ENCODE data around the gene RAB6B.

Gene RAB6B

GRCh38 chr3:133901847-133902246, 6.2 kb upstream of the RAB6B start:
- Histone ChIP-seq H3K27ac (ENCODE audit: insufficient read depth in 1 of 2, low read depth in 1 of 2, low read length in 2 of 2, poor library complexity in 1 of 2, severe bottlenecking in 2 of 2) (no peak overlapping the region), H3K9me3 (ENCODE audit: control extremely low read depth in 1 of 5, control insufficient read depth in 4 of 5, insufficient read depth in 2 of 5, low read depth in 1 of 5, low read length in 4 of 5) (no peaks in the 10 kb centered on the region), H3K36me3 (ENCODE audit: control insufficient read depth in 4 of 4, insufficient read depth in 4 of 4, low read length in 3 of 4) (no peaks in the 10 kb centered on the region), H3K27me3 (replicated peaks in 2 of 5; ENCODE audit: control insufficient read depth in 4 of 5, insufficient read depth in 5 of 5, low read length in 4 of 5) (peaks cover 0 to 10% (median 4%) of the 10 kb centered on the region in 5 experiments), H3K4me1 (ENCODE audit: control extremely low read depth in 1 of 4, control insufficient read depth in 4 of 4, insufficient read depth in 4 of 4, low read length in 3 of 4) (no peaks in the 10 kb centered on the region), H3K4me3 (ENCODE audit: control insufficient read depth in 1 of 7, extremely low read depth in 1 of 7, insufficient read depth in 4 of 7, low read depth in 2 of 7, low read length in 6 of 7) (no peak overlapping the region)
- ChIA-PET CTCF (no interaction called here), POLR2A (no interaction called here)
- WGBS (ENCODE audit: insufficient coverage): 89% methylated on average over 3 of the region's 5 CpGs
- DNase-seq: no peak

DNA sequence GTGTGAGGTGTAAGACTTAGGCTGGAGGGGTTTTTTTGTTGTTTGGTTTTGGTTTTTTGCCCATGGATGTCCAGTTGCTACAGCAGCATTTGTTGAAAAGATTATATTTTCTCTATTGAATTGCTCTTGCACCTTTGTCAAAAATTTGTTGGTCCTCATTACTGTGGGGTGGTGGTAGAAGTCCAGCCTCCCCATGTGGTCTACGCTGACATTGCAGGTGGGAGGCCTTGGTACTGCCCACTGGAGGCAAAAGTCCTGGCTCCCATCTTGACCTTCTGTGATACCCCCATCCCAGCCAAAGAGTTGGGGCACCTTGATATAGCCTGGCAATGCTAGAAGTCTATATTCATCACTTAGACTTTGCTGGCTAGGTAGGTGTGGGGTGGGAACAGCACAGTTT, 5.4 kb upstream of the RAB6B start:
- no peak for DNase-seq
- Histone ChIP-seq H3K27ac (ENCODE audit: insufficient read depth in 1 of 2, low read depth in 1 of 2, low read length in 2 of 2, poor library complexity in 1 of 2, severe bottlenecking in 2 of 2) (no peak overlapping the region), H3K9me3 (ENCODE audit: control extremely low read depth in 1 of 5, control insufficient read depth in 4 of 5, insufficient read depth in 2 of 5, low read depth in 1 of 5, low read length in 4 of 5) (no peaks in the 10 kb centered on the region), H3K4me3 (ENCODE audit: control insufficient read depth in 1 of 7, extremely low read depth in 1 of 7, insufficient read depth in 4 of 7, low read depth in 2 of 7, low read length in 6 of 7) (no peak overlapping the region), H3K36me3 (ENCODE audit: control insufficient read depth in 4 of 4, insufficient read depth in 4 of 4, low read length in 3 of 4) (no peaks in the 10 kb centered on the region), H3K27me3 (replicated peaks in 2 of 5; ENCODE audit: control insufficient read depth in 4 of 5, insufficient read depth in 5 of 5, low read length in 4 of 5) (peaks cover 0 to 18% (median 5%) of the 10 kb centered on the region in 5 experiments), H3K4me1 (ENCODE audit: control extremely low read depth in 1 of 4, control insufficient read depth in 4 of 4, insufficient read depth in 4 of 4, low read length in 3 of 4) (peaks cover 0 to 5% (median 2%) of the 10 kb centered on the region in 4 experiments)
- ChIA-PET CTCF (no interaction called here), POLR2A (no interaction called here)
- WGBS (ENCODE audit: insufficient coverage): 100% methylated on average over 1 of the region's 1 CpG

GRCh38 chr3:133899311-133899710, 3.6 kb upstream of the RAB6B start:
- Histone ChIP-seq H3K4me1 (ENCODE audit: control extremely low read depth in 1 of 4, control insufficient read depth in 4 of 4, insufficient read depth in 4 of 4, low read length in 3 of 4) (peaks cover 0 to 18% (median 17%) of the 10 kb centered on the region in 4 experiments), H3K27me3 (replicated peaks in 2 of 5; ENCODE audit: control insufficient read depth in 4 of 5, insufficient read depth in 5 of 5, low read length in 4 of 5) (peaks cover 0 to 34% (median 8%) of the 10 kb centered on the region in 5 experiments), H3K36me3 (ENCODE audit: control insufficient read depth in 4 of 4, insufficient read depth in 4 of 4, low read length in 3 of 4) (no peaks in the 10 kb centered on the region), H3K27ac (ENCODE audit: insufficient read depth in 1 of 2, low read depth in 1 of 2, low read length in 2 of 2, poor library complexity in 1 of 2, severe bottlenecking in 2 of 2) (no peak overlapping the region), H3K9me3 (ENCODE audit: control extremely low read depth in 1 of 5, control insufficient read depth in 4 of 5, insufficient read depth in 2 of 5, low read depth in 1 of 5, low read length in 4 of 5) (no peaks in the 10 kb centered on the region), H3K4me3 (ENCODE audit: control insufficient read depth in 1 of 7, extremely low read depth in 1 of 7, insufficient read depth in 4 of 7, low read depth in 2 of 7, low read length in 6 of 7) (no peak overlapping the region)
- DNase-seq: peak in 2 of 3 donors; percentile 65 to 71
- ChIA-PET POLR2A (no interaction called here), CTCF (no interaction called here)

GRCh38 chr3:133897547-133897946, 1.9 kb upstream of the RAB6B start:
- H3K9me3 ChIP-seq (ENCODE audit: control extremely low read depth in 1 of 5, control insufficient read depth in 4 of 5, insufficient read depth in 2 of 5, low read depth in 1 of 5, low read length in 4 of 5): no peaks in the 10 kb centered on the region
- DNase-seq: no peak
- H3K27me3 ChIP-seq (replicated peaks in 2 of 5; ENCODE audit: control insufficient read depth in 4 of 5, insufficient read depth in 5 of 5, low read length in 4 of 5): peaks cover 0 to 45% (median 11%) of the 10 kb centered on the region in 5 experiments
- 83% methylated on average over 7 of the region's 7 CpGs for WGBS (ENCODE audit: insufficient coverage)
- CTCF ChIA-PET: interaction anchor here (1.1 to 1.9 kb wide), 4 partner anchors 21 to 79 kb away, joined by 3 to 9 read pairs (median 4); no protein-coding TSS in a partner anchor
- peaks cover 0 to 24% (median 20%) of the 10 kb centered on the region in 4 experiments for H3K4me1 ChIP-seq (ENCODE audit: control extremely low read depth in 1 of 4, control insufficient read depth in 4 of 4, insufficient read depth in 4 of 4, low read length in 3 of 4)
- no peak overlapping the region for H3K27ac ChIP-seq (ENCODE audit: insufficient read depth in 1 of 2, low read depth in 1 of 2, low read length in 2 of 2, poor library complexity in 1 of 2, severe bottlenecking in 2 of 2)
- POLR2A ChIA-PET: no interaction called here
- H3K36me3 ChIP-seq (ENCODE audit: control insufficient read depth in 4 of 4, insufficient read depth in 4 of 4, low read length in 3 of 4): no peaks in the 10 kb centered on the region
- H3K4me3 ChIP-seq (ENCODE audit: control insufficient read depth in 1 of 7, extremely low read depth in 1 of 7, insufficient read depth in 4 of 7, low read depth in 2 of 7, low read length in 6 of 7): no peak overlapping the region

GRCh38 chr3:133896002-133896761, 500 bp upstream of the RAB6B start:
- WGBS (ENCODE audit: insufficient coverage): 18% methylated on average over 28 of the region's 37 CpGs
- Histone ChIP-seq H3K27ac (ENCODE audit: insufficient read depth in 1 of 2, low read depth in 1 of 2, low read length in 2 of 2, poor library complexity in 1 of 2, severe bottlenecking in 2 of 2) (no peak overlapping the region), H3K36me3 (ENCODE audit: control insufficient read depth in 4 of 4, insufficient read depth in 4 of 4, low read length in 3 of 4) (no peaks in the 10 kb centered on the region), H3K27me3 (replicated peaks in 2 of 5; ENCODE audit: control insufficient read depth in 4 of 5, insufficient read depth in 5 of 5, low read length in 4 of 5) (peaks cover 0 to 45% (median 11%) of the 10 kb centered on the region in 5 experiments), H3K9me3 (ENCODE audit: control extremely low read depth in 1 of 5, control insufficient read depth in 4 of 5, insufficient read depth in 2 of 5, low read depth in 1 of 5, low read length in 4 of 5) (no peaks in the 10 kb centered on the region), H3K4me3 (ENCODE audit: control insufficient read depth in 1 of 7, extremely low read depth in 1 of 7, insufficient read depth in 4 of 7, low read depth in 2 of 7, low read length in 6 of 7) (peak overlapping the region; percentile 56 to 79 (median 70)), H3K4me1 (ENCODE audit: control extremely low read depth in 1 of 4, control insufficient read depth in 4 of 4, insufficient read depth in 4 of 4, low read length in 3 of 4) (peaks cover 0 to 30% (median 23%) of the 10 kb centered on the region in 4 experiments)
- peak; percentile 22 to 50 (median 36) for DNase-seq
- ChIA-PET POLR2A (no interaction called here), CTCF (interaction anchor here (0.8 to 1.9 kb wide), 6 partner anchors 13 to 78 kb away, joined by 3 to 9 read pairs (median 4); no protein-coding TSS in a partner anchor)

GRCh38 chr3:133894353-133895207, 1.1 kb downstream of the RAB6B start:
- peak overlapping the region in 5 of 7 experiments; percentile 38 to 58 (median 41) for H3K4me3 ChIP-seq (ENCODE audit: control insufficient read depth in 1 of 7, extremely low read depth in 1 of 7, insufficient read depth in 4 of 7, low read depth in 2 of 7, low read length in 6 of 7)
- POLR2A ChIA-PET: no interaction called here
- 26% methylated on average over 39 of the region's 52 CpGs for WGBS (ENCODE audit: insufficient coverage)

More at GRCh38 chr3:133894353-133895207, 1.1 kb downstream of the RAB6B start:
- Histone ChIP-seq H3K4me1 (ENCODE audit: control extremely low read depth in 1 of 4, control insufficient read depth in 4 of 4, insufficient read depth in 4 of 4, low read length in 3 of 4) (peaks cover 0 to 30% (median 25%) of the 10 kb centered on the region in 4 experiments), H3K27me3 (replicated peaks in 2 of 5; ENCODE audit: control insufficient read depth in 4 of 5, insufficient read depth in 5 of 5, low read length in 4 of 5) (peaks cover 0 to 45% (median 11%) of the 10 kb centered on the region in 5 experiments), H3K36me3 (ENCODE audit: control insufficient read depth in 4 of 4, insufficient read depth in 4 of 4, low read length in 3 of 4) (no peaks in the 10 kb centered on the region), H3K9me3 (ENCODE audit: control extremely low read depth in 1 of 5, control insufficient read depth in 4 of 5, insufficient read depth in 2 of 5, low read depth in 1 of 5, low read length in 4 of 5) (no peaks in the 10 kb centered on the region), H3K27ac (ENCODE audit: insufficient read depth in 1 of 2, low read depth in 1 of 2, low read length in 2 of 2, poor library complexity in 1 of 2, severe bottlenecking in 2 of 2) (no peak overlapping the region)
- peak in 2 of 3 donors; percentile 11 to 28 for DNase-seq
- CTCF ChIA-PET: no interaction called here
